Measurements from ENCODE around the gene POU6F1. TPM values are rescaled to one million over a fixed set of nuclear protein-coding genes. Genes with fewer than 3 reads are reported as not detected.
"Not testable (repeated sequence)": the region's sequence is repeated elsewhere in the genome, so short reads cannot be mapped to it uniquely, and the experiment has no call there.

POU6F1 gene
- total and polyA plus RNA-seq, 9 donors: 11.8 to 48.8 (median 28.9) TPM

GRCh38 chr12:51262758-51263177, 44.9 kb upstream of the POU6F1 start:
- TF ChIP-seq EP300 (IDR thresholded peaks at IDR 0.05) (no peak), POLR2A (IDR thresholded peaks at IDR 0.05) (no peak), CTCF (IDR thresholded peaks at IDR 0.05) (no peak)
- no peaks in the 10 kb centered on the region for H3K9me3 ChIP-seq
- DNase-seq: peak; percentile 49 to 77 (median 72)

GRCh38 chr12:51259600-51259999, 41.7 kb upstream of the POU6F1 start:
- H3K36me3 ChIP-seq; H3K9me3 ChIP-seq; DNase-seq; H3K27me3 ChIP-seq; H3K27ac ChIP-seq; intact Hi-C loops (cut with DNase I); H3K4me3 ChIP-seq; H3K4me1 ChIP-seq (ENCODE audit: insufficient read depth): not testable (repeated sequence)
- 96% methylated on average over 1 of the region's 1 CpG for WGBS, 3 donors

More at GRCh38 chr12:51262758-51263177, 44.9 kb upstream of the POU6F1 start:
- intact Hi-C loops (cut with DNase I): no loop called here
- Histone ChIP-seq H3K4me1 (ENCODE audit: insufficient read depth) (no peaks in the 10 kb centered on the region), H3K27me3 (no peaks in the 10 kb centered on the region), H3K4me3 (no peak overlapping the region), H3K36me3 (no peaks in the 10 kb centered on the region), H3K27ac (no peak overlapping the region)
- 12 to 21% (median 14%) methylated on average over 7 of the region's 7 CpGs for WGBS, 3 donors

- H3K9me3 ChIP-seq: no peaks in the 10 kb centered on the region
- no peaks in the 10 kb centered on the region for H3K27me3 ChIP-seq
- H3K27ac ChIP-seq: no peak overlapping the region
- WGBS, 3 donors: 70 to 79% (median 76%) methylated on average over 4 of the region's 4 CpGs
- intact Hi-C loops (cut with DNase I): no loop called here
- no peak for DNase-seq
- H3K36me3 ChIP-seq: no peaks in the 10 kb centered on the region
- H3K4me3 ChIP-seq: no peak overlapping the region
- H3K4me1 ChIP-seq (ENCODE audit: insufficient read depth): no peaks in the 10 kb centered on the region
- no peak for TF ChIP-seq CTCF (IDR thresholded peaks at IDR 0.05)
- TF ChIP-seq EP300 (IDR thresholded peaks at IDR 0.05): no peak
- no peak for TF ChIP-seq POLR2A (IDR thresholded peaks at IDR 0.05)
Measured at GRCh38 chr12:51254536-51254935, 36.7 kb upstream of the POU6F1 start.

- TF ChIP-seq CTCF (IDR thresholded peaks at IDR 0.05): no peak
- TF ChIP-seq EP300 (IDR thresholded peaks at IDR 0.05): no peak
- TF ChIP-seq POLR2A (IDR thresholded peaks at IDR 0.05): no peak
- no peaks in the 10 kb centered on the region for H3K9me3 ChIP-seq
- 92 to 99% (median 96%) methylated on average over 1 of the region's 1 CpG for WGBS, 3 donors
- H3K36me3 ChIP-seq: no peaks in the 10 kb centered on the region
- H3K27ac ChIP-seq: no peak overlapping the region
- intact Hi-C loops (cut with DNase I): no loop called here
- DNase-seq: no peak
- H3K4me1 ChIP-seq (ENCODE audit: insufficient read depth): no peaks in the 10 kb centered on the region
- no peak overlapping the region for H3K4me3 ChIP-seq
- H3K27me3 ChIP-seq: no peaks in the 10 kb centered on the region
Measured at GRCh38 chr12:51253276-51253675, 35.4 kb upstream of the POU6F1 start.

GRCh38 chr12:51247523-51248206, 29.8 kb upstream of the POU6F1 start:
- TF ChIP-seq CTCF (IDR thresholded peaks at IDR 0.05) (no peak), EP300 (IDR thresholded peaks at IDR 0.05) (no peak), POLR2A (IDR thresholded peaks at IDR 0.05) (no peak)
- no peaks in the 10 kb centered on the region for H3K27me3 ChIP-seq
- no peaks in the 10 kb centered on the region for H3K36me3 ChIP-seq
- no peak overlapping the region for H3K4me3 ChIP-seq
- WGBS, 3 donors: 64 to 68% (median 65%) methylated on average over 14 of the region's 14 CpGs
- DNase-seq: no peak
- H3K9me3 ChIP-seq: no peaks in the 10 kb centered on the region
- no peak overlapping the region for H3K27ac ChIP-seq
- intact Hi-C loops (cut with DNase I): no loop called here
- H3K4me1 ChIP-seq (ENCODE audit: insufficient read depth): peaks cover 4% of the 10 kb centered on the region
